22Rv1 (cell line): ENCODE data around the gene HSD11B1L.

ENCODE experiments used
- H3K27ac ChIP-seq: fragments of 450-650 bp; 2 replicates; pipeline ENCODE4 v1.5.1; 2017
- ZFX ChIP-seq: fragments of 450-650 bp; IDR thresholded peaks from 2 replicates; pipeline ENCODE4 v1.6.1; 2017; ENCODE audit warnings: antibody characterized with exemption, borderline replicate concordance
- TF ChIP-seq, protein P1 (sequence below): fragments of 450-650 bp; IDR thresholded peaks from 2 replicates; pipeline ENCODE4 v1.5.1; 2017; ENCODE audit warnings: mild to moderate bottlenecking

HSD11B1L gene

DNA sequence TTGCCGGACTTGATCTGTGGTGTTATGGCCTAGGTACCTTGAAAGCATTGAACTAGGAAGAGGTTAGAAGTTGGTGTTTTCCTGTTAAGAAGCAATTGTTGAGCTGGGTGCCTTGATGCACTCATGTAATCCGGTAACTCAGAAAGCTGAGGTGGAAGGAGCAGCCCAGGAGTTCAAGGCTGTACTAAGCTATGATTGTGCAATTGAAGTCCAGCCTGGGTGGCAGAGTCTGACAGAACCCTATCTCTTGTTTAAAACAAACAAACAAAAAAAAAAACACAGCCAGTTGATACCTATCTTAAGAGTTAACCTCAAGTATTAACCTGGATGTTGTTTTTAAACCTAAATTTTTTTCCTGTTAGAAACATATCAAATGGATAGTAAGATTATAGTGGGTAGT lies 38.6 kb upstream of the HSD11B1L start:
- no peak overlapping the region for H3K27ac ChIP-seq
- no peak for TF ChIP-seq ZFX
- TF ChIP-seq, protein P1, sequence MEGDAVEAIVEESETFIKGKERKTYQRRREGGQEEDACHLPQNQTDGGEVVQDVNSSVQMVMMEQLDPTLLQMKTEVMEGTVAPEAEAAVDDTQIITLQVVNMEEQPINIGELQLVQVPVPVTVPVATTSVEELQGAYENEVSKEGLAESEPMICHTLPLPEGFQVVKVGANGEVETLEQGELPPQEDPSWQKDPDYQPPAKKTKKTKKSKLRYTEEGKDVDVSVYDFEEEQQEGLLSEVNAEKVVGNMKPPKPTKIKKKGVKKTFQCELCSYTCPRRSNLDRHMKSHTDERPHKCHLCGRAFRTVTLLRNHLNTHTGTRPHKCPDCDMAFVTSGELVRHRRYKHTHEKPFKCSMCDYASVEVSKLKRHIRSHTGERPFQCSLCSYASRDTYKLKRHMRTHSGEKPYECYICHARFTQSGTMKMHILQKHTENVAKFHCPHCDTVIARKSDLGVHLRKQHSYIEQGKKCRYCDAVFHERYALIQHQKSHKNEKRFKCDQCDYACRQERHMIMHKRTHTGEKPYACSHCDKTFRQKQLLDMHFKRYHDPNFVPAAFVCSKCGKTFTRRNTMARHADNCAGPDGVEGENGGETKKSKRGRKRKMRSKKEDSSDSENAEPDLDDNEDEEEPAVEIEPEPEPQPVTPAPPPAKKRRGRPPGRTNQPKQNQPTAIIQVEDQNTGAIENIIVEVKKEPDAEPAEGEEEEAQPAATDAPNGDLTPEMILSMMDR, result no peak

DNA sequence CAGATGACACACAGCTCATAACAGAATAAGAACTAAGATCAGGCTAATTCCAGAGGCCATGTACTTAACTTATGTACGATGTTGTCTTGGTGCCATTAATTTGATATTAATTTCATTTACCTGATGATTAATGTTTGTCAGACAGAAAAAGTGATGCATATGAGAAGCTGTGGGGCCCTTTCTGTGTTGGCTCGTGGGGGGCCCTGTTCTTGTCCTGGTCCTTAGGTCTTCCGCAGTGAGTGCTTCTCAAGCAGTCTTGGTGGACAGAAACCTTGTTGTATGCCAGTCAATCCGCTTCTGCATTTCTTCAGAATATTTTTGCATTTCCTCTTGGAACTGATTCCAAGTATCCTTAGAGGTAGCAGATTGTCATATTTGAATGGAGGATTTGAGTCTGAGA lies 37.8 kb upstream of the HSD11B1L start:
- no peak overlapping the region for H3K27ac ChIP-seq
- TF ChIP-seq, protein P1, result no peak
- no peak for TF ChIP-seq ZFX

DNA sequence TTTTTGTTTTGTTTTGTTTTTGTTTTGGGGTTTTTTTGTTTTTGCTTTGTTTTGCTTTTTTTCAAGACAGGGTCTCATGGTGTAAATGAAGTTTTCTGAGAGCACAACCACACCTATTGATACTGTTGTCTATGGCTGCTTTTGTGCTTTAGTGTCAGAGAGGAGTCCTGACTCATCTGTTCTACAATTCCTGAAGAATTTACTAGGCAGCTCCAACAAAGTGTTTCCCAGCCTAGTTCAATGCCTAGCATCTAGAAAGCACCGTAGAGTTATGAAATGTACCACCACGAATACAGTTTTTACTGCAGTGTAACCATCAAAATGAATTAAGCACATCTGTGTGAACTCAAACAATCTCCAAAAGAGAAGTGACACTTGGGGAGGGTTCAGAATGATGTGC lies 36.8 kb upstream of the HSD11B1L start:
- no peak overlapping the region for H3K27ac ChIP-seq
- TF ChIP-seq ZFX, result no peak
- TF ChIP-seq, protein P1, result no peak

DNA sequence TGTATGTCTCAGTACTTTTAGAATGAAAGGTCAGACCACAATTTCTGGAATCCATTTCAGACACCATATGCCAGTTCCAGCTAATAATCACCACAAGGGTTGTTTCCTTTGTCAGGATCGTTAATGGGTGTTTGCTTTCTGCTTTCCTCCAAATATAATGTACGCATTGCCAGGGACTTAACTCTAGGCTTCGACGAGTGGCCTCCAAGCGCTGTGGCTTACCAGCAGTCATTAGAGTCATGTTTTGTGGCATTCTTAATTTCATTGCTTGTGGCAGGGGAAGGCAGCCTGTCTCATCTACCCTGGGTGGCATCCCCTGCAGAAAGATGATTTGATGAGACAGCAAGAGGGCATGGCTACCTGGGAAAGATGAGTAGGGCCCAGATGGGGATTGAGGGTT lies 35.4 kb upstream of the HSD11B1L start:
- TF ChIP-seq, protein P1, result no peak
- no peak for TF ChIP-seq ZFX
- H3K27ac ChIP-seq, result no peak overlapping the region

DNA sequence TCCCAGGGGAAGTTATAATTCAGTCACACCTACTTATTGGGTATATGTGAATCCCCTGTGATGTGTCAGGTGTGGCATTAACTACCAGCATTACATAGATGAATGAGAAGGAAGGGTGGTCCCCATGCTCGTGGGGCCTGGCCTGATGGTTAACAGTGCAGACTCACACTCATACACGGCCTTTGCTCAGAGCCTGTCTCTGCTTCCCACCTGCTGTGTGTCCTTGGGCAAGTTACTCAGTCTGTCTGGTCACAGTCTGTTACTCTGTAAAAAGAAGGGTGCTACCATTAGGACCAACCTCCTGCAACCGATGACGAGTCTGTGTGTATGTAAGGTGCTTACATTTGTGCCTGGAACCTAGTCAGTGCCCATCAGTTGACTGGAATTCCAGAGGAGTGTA lies 34.1 kb upstream of the HSD11B1L start:
- TF ChIP-seq ZFX, result no peak
- TF ChIP-seq, protein P1, result no peak
- H3K27ac ChIP-seq, result no peak overlapping the region

DNA sequence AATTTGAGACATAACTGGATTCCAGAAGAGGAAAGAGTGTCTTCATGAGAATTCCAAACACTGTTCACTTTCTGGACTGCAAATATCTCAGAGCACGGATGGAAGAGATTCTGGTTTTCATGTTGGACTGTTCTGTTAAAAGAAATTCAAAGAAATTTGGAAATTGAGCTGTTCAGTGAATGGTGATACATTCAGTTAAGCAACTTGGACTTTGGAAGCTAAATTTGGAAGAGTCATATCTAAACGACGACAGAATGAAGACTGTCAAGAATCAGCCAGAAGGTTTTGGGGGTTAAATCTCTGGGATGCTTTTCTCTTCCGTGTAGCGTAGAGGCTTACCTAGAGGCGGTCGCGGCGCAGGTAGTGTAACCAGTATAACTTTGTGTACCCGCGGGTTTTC lies 32.4 kb upstream of the HSD11B1L start:
- no peak for TF ChIP-seq ZFX
- TF ChIP-seq, protein P1, result no peak
- no peak overlapping the region for H3K27ac ChIP-seq

DNA sequence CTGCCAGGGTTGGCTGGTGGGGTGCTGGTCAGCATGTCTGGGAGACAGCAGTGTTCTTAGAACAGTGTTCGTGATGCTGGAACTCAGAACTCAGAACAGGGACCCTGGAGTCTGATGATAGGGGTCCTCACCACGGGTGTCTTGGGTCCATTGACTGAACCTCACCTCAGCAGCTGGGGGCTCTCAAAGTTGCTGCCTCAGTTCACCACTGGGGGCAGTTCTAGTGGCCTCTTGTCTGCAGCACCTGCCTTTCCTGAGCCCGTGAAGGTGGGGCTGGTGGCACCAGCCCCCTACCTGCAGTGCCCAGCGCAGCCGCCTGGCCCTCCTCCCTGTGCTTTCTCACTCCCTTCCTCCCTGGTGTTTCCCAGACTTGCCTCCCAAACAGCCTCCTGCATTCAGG lies 29.5 kb upstream of the HSD11B1L start:
- TF ChIP-seq ZFX, result no peak
- TF ChIP-seq, protein P1, result no peak
- H3K27ac ChIP-seq, result no peak overlapping the region

DNA sequence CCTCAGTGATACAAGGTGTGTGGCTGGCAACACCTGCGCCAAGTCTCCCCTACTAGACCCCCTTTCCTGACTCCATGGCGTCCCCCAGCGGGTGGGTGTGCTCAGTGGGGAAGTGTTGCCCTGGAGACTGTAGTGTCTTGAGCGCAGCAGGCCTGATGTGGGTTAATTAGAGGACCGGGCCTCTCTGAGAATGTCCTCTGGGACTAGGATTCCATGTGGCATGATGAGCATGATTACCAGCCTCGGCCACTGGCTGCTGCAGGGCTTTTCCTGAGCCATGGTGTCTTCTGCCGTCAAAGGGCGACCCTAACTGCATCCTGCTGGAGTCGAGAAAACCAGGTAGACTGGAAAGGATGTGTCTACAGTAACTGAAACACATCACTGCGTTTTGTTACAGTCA lies 28.6 kb upstream of the HSD11B1L start:
- no peak overlapping the region for H3K27ac ChIP-seq
- TF ChIP-seq, protein P1, result no peak
- TF ChIP-seq ZFX, result no peak
